Heart left ventricle (tissue), 13 donors: Measurements from ENCODE around the gene SUSD1.

Experiments used
- CTCF ChIP-seq, 12 donors: fragments of 200-600 bp; sonication (generic) in 4 of 12; IDR thresholded peaks; one replicate each; pipeline versions ENCODE4 v1.5.0 to v1.8.0; 2018 to 2022; ENCODE audit warnings: antibody characterized with exemption in 12 of 12, mild to moderate bottlenecking in 5 of 12
- POLR2A ChIP-seq, 2 donors: fragments of 450-650 bp; IDR thresholded peaks; one replicate each; pipeline ENCODE4 v1.6.1; 2017; ENCODE audit warnings: antibody characterized with exemption in 2 of 2, mild to moderate bottlenecking in 2 of 2, moderate library complexity in 2 of 2
- donor health status: ischemic (EF 13 %, LVEDD 7.1; RV severe dilation, severe dysfunction).
- donor health status: DM: no; HTN: yes; CAD: no.
- donor health status: DM: no; HTN: no; CAD: no.
- donor health status: ischemic (EF 25% LVEDD 6.9; RV normal size, moderate dysfunction).
- donor health status: ischemic (EF 25% LVEDD 5.7; RV mildly dilated, moderate dysfunction).
- donor health status: ischemic (EF 35%, LVEDD 5.7; RV mildly dilated, moderate dysfunction).
- donor health status: nonischemic (EF 11% LVEDD 7.7; RV severe dilation, severe dysfunction).
- donor health status: DM: yes; HTN: yes; CAD: no.
- donor health status: PGD.
- donor health status: ischemic (EF 29% LVEDD 5.4; RV normal size, mild dysfunction).
- donor health status: nonischemic (EF 23%, LVEDD 6.1; RV moderate dilation, normal function).

- TF ChIP-seq CTCF (IDR thresholded peaks at IDR 0.05), result no peak
- TF ChIP-seq POLR2A (IDR thresholded peaks at IDR 0.05), result no peak
These were observed 29.2 kb downstream of the SUSD1 start for GRCh38 chr9:112145886-112146285.
